GDM1 (cell line): ENCODE data around the gene ATG7.
A peak's percentile ranks its signal among the peaks of the same experiment; 100 is the strongest.

Source experiments
- DNase-seq: peaks from one replicate; lab custom pipeline; 2025; lab: John Stamatoyannopoulos, UW

The ATG7 gene

GRCh38 chr3:11362600-11362999, 90.4 kb downstream of the ATG7 start:
- no peak for DNase-seq

- no peak for DNase-seq
These were observed 91.5 kb downstream of the ATG7 start for GRCh38 chr3:11363715-11364114.

- DNase-seq, result no peak
These were observed 92.0 kb downstream of the ATG7 start for GRCh38 chr3:11364181-11364580.

- DNase-seq, result no peak
These were observed 95.0 kb downstream of the ATG7 start for GRCh38 chr3:11367143-11367693.

- no peak for DNase-seq
These were observed 98.0 kb downstream of the ATG7 start for GRCh38 chr3:11370191-11370590.

GRCh38 chr3:11370966-11371365, 98.8 kb downstream of the ATG7 start:
- DNase-seq, result no peak

GRCh38 chr3:11371747-11372146, 99.5 kb downstream of the ATG7 start:
- DNase-seq, result no peak

GRCh38 chr3:11373235-11373634, 101.0 kb downstream of the ATG7 start:
- DNase-seq, result no peak

GRCh38 chr3:11373654-11374053, 101.5 kb downstream of the ATG7 start:
- DNase-seq, result no peak

- no peak for DNase-seq
These were observed 103.3 kb downstream of the ATG7 start for GRCh38 chr3:11375333-11376088.

GRCh38 chr3:11377719-11378118, 105.5 kb downstream of the ATG7 start:
- DNase-seq, result no peak

GRCh38 chr3:11379238-11379823, 107.1 kb downstream of the ATG7 start:
- DNase-seq, result peak; percentile 11

GRCh38 chr3:11379824-11380701, 107.9 kb downstream of the ATG7 start:
- DNase-seq, result no peak

- DNase-seq, result no peak
These were observed 108.9 kb downstream of the ATG7 start for GRCh38 chr3:11381141-11381540.

GRCh38 chr3:11381563-11381962, 109.4 kb downstream of the ATG7 start:
- DNase-seq, result no peak

- DNase-seq, result no peak
These were observed 110.0 kb downstream of the ATG7 start for GRCh38 chr3:11382146-11382745.

- no peak for DNase-seq
These were observed 111.9 kb downstream of the ATG7 start for GRCh38 chr3:11384074-11384473.

GRCh38 chr3:11385326-11385725, 113.1 kb downstream of the ATG7 start:
- no peak for DNase-seq

GRCh38 chr3:11385891-11386290, 113.7 kb downstream of the ATG7 start:
- DNase-seq, result no peak

- no peak for DNase-seq
These were observed 114.4 kb downstream of the ATG7 start for GRCh38 chr3:11386465-11387113.

- no peak for DNase-seq
These were observed 117.4 kb downstream of the ATG7 start for GRCh38 chr3:11389386-11390268.
